ELF-1 (cell line): ENCODE results near the gene SLC22A15.

Experiments
- DNase-seq: peaks from one replicate; pipeline ENCODE4 v3.0.0-alpha.2; 2016; ENCODE audit warnings: low read depth, low spot score

The SLC22A15 gene

GRCh38 chr1:116099379-116099778 lies 123.1 kb downstream of the SLC22A15 start:
- DNase-seq, result no peak

DNA sequence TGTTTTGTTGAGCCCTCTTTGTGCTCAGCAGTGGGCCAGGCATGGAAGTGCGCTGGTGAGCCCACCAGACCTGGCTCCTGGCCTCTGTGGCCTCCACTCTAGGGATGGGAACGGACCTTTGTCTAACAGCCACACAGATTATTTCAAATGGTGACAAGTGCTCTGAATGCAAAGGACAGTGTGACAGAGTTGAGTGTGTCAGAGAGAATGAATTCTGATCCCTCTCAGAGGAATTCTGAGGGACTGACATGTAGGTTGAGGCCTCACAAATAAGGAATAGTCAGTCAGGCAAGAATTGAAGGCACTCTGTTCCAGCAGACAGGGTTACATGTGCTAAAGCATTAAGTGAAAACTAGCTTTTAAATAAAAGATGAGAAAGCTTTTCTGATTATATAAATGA lies 123.6 kb downstream of the SLC22A15 start:
- no peak for DNase-seq

DNA sequence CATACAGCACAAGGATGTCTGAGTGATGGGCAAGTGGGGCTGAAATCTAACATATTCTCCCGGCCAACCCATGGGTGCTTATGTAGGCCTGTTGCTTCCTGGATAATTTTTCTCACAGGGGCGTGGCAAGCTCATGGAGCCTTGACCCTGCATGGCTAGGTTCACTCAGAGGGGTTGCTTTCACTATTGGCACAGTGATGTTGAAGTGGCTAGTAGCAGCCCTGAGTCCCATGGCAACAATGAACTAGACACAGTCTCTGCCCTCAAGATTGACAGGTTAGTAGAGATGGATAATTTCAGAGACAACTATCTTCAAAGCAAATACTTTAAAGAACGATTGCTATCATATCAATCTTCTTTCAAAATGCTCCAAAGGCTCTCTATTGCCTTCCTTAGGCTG lies 128.4 kb downstream of the SLC22A15 start:
- no peak for DNase-seq

DNA sequence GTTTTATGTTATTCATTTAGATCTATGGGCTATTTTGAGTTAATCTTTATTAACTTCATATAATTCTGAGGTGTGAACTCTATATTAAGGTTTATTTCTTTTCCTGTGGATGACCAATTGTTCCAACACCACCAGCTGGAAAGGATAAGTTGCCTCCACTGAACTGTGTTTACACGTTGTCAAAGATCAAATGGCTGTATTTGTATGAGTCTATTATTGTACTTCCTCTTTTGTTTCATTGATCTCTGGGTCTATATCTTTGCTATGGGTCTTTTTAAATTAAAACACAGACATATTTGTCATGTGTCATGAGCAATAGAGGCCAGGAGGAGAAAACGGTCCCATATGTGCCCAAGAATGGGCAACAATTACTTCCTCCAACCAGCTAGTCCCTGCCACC lies 129.7 kb downstream of the SLC22A15 start:
- DNase-seq, result no peak

DNA sequence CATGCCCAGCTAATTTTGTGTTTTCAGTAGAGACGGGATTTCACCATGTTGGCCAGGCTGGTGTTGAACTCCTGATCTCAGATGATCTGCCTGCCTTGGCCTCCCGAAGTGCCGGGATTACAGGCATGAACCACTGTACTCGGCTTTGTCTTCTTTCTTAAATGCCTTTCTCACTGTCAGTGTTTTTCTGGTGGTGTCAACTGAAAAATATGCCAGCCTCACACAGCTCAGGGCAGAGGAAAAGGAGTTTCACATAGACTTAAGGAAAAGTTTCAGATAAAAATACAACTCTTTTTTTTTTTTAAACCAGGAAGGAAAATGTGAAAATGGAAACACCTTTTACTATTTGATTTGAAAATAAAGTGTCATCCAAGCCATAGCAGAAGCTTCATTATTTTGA lies 130.3 kb downstream of the SLC22A15 start:
- no peak for DNase-seq

DNA sequence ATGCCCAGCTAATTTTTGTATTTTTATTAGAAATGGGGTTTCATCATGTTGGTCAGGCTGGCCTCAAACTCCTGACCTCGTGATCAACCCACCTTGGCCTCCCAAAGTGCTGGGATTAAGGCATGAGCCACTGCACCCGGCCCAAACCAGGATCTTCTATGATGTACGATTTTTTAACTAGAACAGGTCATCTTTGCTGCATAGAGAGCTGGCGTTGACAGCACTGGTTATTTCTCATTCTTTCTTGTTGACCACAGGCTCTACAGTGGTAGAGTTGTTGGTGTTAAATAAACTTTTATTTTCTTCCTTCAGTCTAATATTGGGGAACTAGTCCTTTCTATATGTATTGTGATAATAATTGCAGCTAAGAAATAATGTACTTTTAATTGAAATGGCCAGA lies 131.1 kb downstream of the SLC22A15 start:
- DNase-seq, result no peak

DNA sequence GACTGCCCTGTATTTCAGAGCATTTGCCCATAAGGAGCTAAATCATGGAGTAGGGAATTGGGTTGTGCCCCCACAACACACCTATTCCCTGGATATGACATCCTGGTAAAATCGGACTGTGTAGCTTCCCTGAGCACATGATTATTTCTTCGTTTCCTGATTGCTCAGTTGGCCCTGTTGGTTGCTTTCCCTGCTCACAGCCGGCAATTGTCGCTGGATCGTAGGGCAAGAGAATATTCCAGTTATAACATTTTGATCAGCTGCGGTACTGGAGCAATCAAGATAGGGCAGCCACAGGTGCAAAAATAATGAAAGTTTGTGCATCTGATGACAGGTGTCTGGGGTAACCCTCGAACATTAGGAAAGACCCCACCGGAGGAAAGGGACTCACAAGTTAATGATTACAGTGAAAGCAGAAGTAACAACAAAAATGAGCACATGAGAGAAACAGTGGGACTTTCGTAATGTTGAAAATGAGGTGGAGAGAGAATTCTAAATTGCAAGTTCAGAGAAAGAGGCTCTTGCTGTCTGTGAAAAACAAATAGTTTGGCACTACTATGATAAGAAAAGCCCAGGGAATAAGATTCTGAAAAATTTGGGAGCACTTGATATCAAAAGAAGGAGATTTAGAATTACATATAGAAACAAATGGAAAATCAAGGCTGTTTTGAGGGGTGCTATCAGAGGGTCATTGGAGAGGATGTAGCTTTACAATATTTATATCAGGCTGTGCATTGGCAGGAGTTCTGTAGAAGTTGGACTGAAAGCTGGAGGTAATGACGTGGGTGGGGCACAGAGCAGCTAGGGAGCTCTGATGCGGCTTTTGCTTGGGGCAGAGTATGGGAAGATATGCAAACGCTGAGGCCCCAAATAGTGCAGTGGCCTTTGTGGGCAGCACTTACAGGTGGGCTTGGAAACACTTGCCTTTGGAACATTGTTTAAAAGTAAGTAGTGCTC lies 134.5 kb downstream of the SLC22A15 start, which contains the start of gene MAB21L3:
MAB21L3 (plus strand) TSS at position 833 of the 957 bp plus-strand sequence. CDS start 1,217 bp downstream, outside the sequence.
- peak; percentile 44 for DNase-seq

DNA sequence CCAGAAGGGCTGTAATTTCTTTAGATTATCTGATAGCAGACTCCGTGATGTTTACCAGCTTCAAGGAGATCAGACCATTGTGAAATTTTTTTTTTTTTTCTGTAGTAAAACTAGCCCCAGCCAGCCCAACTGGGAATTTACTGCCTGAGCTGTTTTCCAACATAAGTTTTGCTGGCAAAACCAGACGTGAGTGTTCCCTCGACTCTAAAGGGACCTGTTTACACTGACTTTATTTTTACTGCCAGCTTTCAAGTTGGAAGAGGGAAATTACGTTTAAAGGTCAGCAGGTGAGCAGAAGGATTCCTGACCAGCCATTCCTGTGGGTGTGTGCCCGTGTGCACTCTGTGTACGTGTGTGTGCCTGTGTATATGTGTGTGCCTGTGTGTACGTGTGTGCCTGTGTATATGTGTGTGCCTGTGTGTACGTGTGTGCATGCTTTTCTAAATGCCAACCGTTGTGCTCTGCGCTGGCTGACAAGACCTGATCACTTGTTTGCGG lies 135.3 kb downstream of the SLC22A15 start:
- DNase-seq, result peak; percentile 47

DNA sequence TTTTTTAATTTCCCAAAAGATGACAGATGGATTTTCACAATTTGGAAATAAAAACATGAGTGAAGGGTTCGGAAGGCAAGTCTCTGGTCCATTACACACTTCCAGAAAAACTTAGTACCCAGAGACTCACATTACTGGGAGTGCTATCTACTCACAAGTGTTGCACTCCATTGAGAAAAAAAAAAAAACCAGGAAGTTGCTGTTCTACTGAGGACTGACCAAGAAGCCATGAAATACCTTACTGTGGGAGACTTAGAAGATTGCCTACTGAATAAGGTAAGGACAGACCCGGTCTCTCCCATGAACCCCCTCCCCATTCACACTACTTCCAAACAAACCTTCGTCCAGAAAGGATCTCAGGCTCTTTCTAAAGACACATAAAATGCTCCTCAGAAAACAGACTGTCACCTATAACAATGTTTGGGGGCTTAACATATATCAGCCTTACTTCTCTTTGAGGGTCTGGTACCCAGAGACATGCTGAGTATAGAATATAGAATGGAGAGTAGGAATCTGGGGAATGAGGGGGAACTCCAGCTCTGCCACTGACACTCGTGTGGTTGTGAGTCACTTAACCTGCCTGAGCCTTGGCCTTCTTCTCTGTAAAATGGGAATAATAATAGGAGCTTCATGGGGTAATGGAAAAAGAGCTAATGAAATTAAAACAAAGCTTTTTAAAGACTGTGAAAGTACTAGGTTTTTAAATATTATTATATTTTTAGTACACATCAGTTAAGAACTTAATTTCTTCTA lies 136.3 kb downstream of the SLC22A15 start:
- DNase-seq, result no peak

DNA sequence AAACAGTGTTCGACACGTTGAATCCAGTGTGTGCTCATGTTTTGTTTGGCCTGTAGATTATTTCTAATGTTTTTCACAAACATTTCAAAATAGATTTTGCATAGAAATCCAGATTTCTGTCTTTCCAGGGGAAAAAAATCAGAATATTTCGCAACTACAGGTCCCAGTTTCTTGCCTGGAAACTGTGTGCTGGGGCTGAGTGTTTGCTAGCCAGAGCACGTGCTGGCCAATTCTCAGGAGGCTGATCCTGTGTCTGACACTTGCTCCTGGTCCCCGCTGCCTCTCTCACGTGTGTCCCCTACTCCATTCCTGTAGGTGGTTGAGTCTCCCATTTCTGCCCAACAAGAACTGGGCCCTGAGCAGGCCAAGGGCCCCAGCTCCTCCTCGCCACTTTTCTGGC lies 137.3 kb downstream of the SLC22A15 start:
- no peak for DNase-seq

GRCh38 chr1:116115476-116116439 lies 139.4 kb downstream of the SLC22A15 start:
- DNase-seq, result no peak

DNA sequence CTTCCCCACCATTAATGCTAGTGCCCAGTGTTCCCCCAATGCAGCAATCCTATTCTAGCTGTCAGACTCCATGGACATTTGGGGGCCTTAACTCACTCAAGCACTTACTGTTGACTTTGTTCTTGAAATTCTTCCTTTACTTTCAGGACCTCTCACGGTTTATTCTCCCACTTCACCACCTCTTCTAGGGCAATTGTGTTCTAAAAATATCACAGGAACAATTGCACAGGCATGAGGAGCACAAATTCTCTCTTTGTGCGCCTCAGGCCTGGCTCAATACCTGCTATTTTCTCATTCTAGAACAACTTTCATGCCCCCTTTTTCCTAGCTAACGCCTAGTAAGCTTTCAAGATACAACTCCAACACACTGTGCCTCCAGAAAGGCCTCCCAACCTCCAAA lies 142.2 kb downstream of the SLC22A15 start:
- no peak for DNase-seq
